GM12873 (cell line): ENCODE results near the gene GPX4.

Experiments
- TF ChIP-seq, protein P1 (sequence below): IDR thresholded peaks from 2 replicates; pipeline ENCODE4 v1.5.1; 2012; ENCODE audit warnings: low read depth, mild to moderate bottlenecking, moderate library complexity, low read length, control low read depth; ENCODE audit not compliant: insufficient read depth; ENCODE audit errors: missing control alignments

GPX4 gene

DNA sequence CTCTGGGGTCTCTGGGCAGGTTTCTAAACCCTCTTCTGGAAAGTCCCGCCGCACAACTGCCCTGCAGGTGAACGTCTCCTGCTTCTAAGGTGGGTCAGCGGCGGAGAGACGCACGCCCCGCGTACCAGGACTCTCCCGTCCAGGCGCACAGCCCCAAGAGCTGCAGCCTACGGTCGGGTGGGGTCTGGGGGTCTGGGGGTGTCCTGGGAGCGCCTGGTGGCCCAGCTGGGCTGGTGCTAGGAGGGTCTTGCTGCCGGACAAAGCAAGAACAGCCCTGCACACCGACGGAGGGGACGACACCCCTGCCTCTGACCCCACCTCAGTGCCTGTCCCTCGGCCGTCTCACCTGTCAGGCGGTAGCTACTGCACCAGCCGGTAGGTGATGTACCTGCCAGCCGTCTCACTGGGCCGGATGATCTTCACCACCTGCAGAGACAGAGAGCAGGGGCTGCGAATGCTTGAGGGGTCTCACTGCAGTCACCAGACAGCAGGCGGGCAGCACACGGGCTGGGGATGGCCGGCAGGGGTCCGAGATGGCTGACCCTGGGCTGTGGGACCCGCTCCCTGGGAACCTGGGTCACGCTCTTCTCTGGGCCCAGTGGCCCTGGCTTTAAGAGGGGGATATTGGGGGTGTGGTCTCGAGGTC lies 14.5 kb upstream of the GPX4 start:
- TF ChIP-seq, protein P1, sequence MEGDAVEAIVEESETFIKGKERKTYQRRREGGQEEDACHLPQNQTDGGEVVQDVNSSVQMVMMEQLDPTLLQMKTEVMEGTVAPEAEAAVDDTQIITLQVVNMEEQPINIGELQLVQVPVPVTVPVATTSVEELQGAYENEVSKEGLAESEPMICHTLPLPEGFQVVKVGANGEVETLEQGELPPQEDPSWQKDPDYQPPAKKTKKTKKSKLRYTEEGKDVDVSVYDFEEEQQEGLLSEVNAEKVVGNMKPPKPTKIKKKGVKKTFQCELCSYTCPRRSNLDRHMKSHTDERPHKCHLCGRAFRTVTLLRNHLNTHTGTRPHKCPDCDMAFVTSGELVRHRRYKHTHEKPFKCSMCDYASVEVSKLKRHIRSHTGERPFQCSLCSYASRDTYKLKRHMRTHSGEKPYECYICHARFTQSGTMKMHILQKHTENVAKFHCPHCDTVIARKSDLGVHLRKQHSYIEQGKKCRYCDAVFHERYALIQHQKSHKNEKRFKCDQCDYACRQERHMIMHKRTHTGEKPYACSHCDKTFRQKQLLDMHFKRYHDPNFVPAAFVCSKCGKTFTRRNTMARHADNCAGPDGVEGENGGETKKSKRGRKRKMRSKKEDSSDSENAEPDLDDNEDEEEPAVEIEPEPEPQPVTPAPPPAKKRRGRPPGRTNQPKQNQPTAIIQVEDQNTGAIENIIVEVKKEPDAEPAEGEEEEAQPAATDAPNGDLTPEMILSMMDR = no peak

DNA sequence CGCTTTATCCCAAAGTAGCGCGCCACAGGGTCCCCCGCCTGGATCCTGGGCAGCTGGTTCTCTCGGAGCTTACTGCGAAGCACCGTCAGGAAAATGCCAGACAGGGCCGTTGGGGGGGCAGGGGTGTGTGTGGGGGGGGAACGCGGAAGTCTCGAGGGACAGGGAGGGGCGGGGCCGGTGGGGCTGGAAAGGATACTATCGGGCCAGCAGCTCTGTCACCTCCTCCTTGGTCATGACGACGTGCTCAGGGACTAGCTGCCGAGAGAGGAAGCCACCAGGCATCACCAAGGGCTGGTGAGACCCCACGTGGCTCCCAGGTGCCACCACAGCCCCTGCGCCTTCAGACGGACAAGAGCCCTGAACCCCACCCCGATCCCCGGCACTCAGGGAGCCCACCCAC lies 13.9 kb upstream of the GPX4 start:
- TF ChIP-seq, protein P1 = no peak

DNA sequence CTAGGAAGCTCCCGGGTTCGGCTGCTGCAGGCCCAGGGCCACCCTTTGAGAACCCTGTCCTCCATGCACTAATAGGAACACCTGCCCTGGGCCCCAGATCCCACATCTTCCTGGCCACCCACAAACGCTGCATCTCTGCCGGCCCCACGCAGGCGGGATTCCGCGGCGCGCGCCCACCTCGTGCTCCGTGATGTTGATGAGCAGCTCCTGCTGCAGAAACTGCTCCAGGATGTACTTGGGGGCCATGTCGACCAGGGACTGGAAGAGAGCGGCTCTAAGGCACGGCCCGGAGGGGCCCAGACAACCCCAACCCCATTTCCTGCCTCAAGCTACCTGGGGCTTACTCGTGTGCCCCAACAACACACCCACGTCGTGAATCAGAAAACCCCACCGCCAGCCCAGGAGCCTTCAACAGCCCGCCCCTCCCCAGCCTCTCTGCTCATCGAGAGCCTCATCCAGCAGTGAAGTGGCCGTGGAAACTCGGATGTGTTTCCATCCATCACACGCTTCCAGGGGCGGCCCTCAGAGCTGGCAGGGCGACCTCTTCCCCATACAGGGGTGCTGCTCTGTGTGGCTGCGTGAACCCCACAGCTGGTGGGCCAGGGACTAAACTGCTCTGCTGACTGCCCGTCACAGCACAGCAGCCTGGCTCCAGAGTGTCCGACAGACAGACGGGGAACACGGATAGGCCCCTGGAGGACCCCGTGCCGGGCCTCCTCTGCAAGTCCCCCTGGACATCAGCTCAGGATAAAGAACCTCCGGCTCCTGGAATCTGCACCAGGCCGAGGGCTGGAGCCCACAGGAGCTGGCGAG lies 12.9 kb upstream of the GPX4 start:
- TF ChIP-seq, protein P1 = no peak

DNA sequence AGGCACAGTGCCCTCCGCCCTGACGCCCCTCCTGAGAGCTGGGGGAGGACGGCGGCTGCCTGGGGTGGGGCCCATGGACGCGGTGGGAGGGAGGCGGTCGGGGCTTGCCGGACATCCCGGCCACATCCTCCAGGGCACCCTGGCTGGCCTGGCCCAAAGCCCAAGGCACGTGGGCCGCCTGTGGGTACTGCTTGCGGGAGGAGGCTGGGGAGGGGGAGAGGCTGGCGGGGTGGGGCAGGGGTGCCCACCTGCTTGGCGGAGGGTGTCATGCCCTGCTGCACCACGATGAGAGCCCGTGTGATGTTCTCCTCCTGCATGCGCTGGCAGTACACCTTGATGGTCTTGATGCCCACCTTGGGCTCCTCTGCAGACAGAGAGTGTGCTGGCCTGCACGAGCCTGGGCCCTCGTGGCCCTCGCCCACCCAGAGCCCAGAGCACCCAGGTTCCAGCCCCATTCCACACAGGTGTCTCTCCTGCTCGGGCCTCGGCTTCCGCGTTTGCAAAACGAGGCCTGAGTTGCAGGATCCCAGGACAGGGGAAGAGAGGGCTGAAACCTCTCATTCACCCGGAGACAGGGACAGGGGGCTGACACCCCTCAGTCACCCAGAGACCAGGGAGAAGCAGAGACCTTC lies 12.1 kb upstream of the GPX4 start:
- TF ChIP-seq, protein P1 = no peak

DNA sequence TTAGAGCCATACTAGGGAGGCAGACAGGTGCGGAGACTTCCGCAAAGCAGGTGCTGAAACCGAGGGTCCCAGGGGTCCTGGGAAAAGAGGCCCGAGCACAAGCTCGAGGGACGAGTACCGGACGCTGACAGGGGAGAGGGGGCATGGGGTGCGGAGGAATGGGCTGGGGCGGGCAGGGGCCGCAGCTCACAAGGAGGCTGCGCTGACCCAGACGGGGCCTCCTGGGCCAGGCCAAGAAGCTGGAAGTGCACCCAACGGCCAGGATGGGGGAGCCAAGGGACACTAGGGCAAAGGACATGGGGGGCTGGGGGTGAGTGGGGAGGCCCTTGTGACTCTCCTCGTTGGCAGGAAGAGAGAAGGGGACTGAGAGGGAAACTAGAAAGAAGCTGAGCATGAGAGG lies 10.5 kb upstream of the GPX4 start:
- TF ChIP-seq, protein P1 = no peak

DNA sequence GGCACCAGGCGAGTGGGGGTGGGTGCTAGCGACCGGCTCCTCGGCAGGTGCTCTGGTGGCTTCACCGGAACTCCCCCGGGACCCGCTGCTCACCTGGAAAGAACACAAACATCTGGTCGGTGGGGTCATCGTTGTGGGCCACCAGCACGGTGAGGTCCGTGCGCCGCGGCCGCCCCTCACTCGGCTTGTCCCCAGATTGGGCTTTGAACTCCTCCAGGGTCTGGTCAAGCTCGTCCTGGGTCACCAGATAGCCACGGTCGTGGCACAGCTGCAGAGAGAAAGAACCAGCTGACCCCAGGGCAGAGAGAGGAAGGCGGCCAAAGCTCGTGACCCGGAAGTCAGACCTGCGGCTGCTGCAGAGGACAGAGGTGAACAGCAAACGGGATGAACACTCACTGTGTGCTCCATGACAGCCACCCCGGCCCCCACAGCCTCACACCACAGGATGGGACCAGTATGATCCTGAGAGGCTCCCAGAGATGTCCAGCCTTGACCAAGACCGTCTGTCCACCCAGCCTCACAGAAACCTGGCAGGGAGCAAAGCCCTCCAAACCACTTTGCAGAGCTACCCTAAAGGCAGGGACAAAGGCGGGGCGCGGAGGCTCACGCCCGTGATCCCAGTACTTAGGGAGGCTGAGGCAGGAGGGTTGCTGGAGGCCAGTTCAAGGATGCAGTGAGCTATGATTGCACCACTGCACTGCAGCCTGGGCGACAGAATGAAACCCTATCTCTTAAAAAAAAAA lies 9.8 kb upstream of the GPX4 start:
- TF ChIP-seq, protein P1 = no peak

DNA sequence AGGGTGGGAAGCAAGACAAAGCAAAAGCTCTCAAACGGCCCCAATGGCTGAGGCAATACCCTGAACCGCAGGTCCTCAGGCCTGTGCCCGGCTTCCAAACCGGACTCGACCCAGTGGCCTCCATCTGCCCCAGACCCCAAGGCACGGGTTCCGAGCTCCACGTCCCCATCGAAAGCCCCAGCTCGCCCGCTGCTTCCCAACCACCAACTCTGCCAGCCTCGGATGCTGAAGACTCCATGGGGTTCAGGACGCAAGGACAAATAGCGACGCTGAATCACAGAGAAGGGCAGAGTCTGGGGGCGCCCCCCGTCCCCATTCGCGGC lies 9.2 kb upstream of the GPX4 start:
- TF ChIP-seq, protein P1 = no peak
